ENCODE data around the gene CLDN25.

DNA sequence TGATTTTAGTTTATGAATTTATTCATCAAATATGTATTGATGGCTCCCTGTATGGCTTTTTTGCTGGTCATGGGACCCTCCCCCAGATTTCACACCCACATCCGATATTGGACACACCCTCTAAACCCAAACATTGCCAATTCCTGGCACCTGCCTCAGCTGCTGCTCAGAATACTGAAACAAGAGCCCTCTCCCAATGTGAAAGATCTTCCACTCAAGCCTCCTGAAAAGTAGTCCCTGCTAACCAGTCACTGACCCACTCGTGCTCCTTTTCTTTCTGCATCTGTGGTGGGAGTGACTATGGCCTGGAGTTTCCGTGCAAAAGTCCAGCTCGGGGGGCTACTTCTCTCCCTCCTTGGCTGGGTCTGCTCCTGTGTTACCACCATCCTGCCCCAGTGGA lies at the start of gene CLDN25:
- TF ChIP-seq, protein P1, sequence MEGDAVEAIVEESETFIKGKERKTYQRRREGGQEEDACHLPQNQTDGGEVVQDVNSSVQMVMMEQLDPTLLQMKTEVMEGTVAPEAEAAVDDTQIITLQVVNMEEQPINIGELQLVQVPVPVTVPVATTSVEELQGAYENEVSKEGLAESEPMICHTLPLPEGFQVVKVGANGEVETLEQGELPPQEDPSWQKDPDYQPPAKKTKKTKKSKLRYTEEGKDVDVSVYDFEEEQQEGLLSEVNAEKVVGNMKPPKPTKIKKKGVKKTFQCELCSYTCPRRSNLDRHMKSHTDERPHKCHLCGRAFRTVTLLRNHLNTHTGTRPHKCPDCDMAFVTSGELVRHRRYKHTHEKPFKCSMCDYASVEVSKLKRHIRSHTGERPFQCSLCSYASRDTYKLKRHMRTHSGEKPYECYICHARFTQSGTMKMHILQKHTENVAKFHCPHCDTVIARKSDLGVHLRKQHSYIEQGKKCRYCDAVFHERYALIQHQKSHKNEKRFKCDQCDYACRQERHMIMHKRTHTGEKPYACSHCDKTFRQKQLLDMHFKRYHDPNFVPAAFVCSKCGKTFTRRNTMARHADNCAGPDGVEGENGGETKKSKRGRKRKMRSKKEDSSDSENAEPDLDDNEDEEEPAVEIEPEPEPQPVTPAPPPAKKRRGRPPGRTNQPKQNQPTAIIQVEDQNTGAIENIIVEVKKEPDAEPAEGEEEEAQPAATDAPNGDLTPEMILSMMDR (IDR thresholded peaks at IDR 0.05; ENCODE audit: insufficient read depth, low read length) = no peak
- TF ChIP-seq, protein P2, sequence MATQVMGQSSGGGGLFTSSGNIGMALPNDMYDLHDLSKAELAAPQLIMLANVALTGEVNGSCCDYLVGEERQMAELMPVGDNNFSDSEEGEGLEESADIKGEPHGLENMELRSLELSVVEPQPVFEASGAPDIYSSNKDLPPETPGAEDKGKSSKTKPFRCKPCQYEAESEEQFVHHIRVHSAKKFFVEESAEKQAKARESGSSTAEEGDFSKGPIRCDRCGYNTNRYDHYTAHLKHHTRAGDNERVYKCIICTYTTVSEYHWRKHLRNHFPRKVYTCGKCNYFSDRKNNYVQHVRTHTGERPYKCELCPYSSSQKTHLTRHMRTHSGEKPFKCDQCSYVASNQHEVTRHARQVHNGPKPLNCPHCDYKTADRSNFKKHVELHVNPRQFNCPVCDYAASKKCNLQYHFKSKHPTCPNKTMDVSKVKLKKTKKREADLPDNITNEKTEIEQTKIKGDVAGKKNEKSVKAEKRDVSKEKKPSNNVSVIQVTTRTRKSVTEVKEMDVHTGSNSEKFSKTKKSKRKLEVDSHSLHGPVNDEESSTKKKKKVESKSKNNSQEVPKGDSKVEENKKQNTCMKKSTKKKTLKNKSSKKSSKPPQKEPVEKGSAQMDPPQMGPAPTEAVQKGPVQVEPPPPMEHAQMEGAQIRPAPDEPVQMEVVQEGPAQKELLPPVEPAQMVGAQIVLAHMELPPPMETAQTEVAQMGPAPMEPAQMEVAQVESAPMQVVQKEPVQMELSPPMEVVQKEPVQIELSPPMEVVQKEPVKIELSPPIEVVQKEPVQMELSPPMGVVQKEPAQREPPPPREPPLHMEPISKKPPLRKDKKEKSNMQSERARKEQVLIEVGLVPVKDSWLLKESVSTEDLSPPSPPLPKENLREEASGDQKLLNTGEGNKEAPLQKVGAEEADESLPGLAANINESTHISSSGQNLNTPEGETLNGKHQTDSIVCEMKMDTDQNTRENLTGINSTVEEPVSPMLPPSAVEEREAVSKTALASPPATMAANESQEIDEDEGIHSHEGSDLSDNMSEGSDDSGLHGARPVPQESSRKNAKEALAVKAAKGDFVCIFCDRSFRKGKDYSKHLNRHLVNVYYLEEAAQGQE (IDR thresholded peaks at IDR 0.05; ENCODE audit: insufficient replicate concordance, low read depth) = no peak
- no peak for TF ChIP-seq POLR2AphosphoS5 (IDR thresholded peaks at IDR 0.05; ENCODE audit: low read depth)
- no peak for TF ChIP-seq GABPA (IDR thresholded peaks at IDR 0.05; ENCODE audit: low read depth)

Data from HL-60 (cell line).